NCI-H1092 (cell line): ENCODE data around the gene SAPCD2.
A peak's percentile ranks its signal among the peaks of the same experiment; 100 is the strongest.

ENCODE experiments used
- DNase-seq: peaks from one replicate; lab custom pipeline; 2025; lab: John Stamatoyannopoulos, UW

Gene SAPCD2

DNA sequence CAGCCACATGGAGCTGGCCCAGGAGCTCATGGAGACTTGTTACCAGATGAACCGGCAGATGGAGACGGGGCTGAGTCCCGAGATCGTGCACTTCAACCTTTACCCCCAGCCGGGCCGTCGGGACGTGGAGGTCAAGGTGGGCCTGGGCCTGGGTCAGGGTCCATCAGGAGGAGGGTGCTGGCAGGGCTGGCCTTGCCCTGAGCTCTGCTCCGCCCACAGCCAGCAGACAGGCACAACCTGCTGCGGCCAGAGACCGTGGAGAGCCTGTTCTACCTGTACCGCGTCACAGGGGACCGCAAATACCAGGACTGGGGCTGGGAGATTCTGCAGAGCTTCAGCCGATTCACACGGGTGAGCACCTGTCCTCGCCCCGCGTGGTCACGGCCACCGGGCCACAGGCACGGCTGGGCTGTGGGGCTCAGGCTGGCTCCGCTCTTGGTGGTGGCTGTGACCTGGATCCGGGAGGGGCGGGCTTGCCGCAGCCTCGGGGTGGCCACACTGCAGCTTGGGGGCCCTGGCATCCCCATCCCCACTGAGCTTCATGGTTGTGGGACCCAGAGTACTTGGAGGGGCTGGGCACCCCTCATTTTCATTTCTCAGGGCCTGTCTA lies 37.1 kb upstream of the SAPCD2 start:
- no peak for DNase-seq

DNA sequence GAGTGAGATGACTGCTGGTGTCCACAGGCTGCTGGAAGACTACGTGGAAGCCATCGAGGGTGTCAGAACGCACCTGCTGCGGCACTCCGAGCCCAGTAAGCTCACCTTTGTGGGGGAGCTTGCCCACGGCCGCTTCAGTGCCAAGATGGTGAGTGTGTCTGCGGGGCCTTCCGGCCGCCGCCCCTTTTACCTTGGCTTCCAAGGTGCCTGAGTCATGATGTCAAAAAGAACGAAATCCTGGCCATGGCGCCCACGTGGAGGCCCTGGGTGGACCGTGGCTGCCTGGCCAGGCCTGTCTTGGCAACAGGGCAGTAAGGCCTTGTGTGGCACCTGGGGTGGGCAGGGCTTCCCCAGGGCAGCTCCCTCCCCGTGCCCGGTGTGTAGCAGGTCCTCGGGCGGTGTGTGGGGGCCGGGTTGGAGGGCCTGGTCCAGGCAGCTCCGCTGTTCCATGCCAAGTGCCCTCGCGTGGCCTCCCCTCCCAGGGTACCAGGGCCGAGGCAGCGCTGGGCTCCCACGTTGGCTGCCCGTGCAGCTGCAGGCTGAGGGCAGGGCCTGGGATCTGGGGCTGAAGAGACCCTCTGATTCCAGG lies 36.4 kb upstream of the SAPCD2 start:
- no peak for DNase-seq

DNA sequence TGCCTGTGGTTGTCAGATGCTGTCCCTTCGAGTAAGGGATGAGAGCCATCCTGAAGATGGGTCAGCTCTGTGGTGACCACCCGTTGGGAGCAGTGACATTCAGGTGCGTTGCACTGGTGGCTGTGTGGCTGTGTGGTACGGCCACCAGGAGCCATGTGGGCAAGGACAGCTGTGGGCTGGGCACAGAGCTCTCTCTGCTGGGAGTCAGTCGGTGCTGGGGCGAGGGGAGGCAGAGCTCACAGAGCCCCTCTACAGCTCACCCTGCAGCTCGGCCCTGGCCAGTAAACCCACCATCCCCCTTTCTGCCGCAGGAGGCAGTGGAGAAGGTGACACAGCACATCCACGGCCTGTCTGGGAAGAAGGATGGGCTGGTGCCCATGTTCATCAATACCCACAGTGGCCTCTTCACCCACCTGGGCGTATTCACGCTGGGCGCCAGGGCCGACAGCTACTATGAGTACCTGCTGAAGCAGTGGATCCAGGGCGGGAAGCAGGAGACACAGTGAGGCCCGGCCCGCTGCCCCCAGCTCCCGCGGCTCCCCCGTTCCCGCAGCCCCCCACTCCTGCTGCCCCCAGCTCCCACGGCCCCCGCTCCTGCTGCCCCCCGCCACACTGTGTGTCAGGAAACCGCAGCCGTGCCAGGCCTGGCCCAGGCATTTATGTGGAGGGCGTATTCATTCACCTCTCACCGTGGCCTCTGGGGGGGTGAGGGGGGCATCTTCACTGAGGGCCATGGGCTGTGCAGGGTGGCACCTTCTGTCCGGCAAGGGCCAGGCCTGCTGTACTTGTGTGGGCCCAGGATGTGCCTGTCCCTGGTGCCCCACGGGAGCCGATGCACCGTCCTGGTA lies 35.7 kb upstream of the SAPCD2 start:
- no peak for DNase-seq

DNA sequence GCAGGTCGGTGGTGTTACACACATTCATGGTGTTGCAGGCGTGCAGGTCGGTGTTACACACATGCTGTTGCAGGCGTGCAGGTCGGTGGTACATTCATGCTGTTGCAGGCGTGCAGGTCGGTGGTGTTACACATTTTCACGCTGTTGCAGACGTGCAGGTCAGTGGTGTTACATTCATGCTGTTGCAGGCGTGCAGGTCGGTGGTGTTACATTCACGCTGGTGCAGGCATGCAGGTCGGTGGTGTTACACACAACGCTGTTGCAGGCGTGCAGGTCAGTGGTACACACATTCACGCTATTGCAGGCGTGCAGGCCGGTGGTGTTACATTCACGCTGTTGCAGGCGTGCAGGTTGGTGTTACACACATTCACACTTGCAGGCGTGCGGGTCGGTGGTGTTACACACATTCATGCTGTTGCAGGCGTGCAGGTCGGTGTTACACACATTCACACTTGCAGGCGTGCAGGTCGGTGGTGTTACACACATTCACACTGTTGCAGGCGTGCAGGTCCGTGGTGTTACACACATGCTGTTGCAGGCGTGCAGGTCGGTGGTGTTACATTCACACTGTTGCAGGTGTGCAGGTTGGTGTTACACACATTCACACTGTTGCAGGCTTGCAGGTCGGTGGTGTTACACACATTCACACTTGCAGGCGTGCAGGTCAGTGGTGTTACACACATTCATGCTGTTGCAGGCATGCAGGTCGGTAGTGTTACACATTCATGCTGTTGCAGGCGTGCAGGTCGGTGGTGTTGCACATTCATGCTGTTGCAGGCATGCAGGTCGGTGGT lies 33.0 kb upstream of the SAPCD2 start:
- no peak for DNase-seq

DNA sequence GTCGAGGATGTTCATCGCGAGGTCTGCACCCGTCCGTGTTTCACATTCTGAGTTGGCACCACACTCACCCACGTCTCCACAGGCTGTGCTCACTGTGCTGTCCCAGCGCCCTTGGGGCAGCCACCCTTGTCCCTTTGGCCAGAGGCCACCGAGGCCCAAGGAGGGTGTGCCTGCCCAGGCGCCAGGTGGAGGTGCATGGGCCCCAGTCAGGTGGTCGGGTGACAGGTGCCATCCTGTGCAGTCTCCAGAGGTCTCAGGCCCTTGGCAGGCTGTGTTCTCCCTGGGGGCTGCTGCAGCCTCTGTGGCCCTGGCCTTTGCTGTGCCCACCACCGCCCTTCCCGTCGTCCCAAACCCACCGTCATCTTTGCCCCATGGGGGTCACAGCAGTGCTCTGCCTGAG lies 28.9 kb upstream of the SAPCD2 start:
- DNase-seq: no peak

DNA sequence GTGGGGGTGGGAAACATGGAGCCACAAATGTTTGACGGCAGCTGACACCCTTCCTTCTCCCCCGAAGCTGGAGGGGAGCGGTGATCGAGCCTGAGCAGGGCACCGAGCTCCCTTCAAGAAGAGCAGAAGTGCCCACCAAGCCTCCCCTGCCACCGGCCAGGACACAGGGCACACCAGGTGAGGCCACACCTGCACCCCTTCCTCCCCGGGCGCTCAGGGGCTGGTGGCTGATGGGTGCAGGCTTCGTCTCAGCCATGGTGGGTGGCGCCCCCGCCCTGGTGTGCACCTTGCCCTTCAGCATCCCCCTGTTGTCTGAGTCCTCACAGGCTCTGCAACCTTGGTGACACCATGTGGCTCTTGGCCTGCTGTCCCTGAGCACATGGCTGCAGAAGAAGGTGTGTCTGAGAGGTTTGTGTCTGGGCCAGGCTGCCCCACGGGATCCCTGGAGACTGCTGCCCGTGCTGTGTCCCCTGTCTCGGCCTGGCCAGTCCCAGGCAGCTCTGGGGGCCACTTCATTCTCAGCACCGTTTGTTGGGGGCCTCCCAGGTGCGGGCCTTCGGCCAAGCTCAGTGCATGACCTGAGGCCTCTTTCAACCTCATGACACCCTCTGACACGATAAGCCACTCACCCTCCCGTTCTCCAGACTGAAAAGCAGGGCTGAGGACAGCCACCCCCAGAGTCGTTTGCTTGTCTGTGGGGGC lies 27.6 kb upstream of the SAPCD2 start:
- DNase-seq: no peak

DNA sequence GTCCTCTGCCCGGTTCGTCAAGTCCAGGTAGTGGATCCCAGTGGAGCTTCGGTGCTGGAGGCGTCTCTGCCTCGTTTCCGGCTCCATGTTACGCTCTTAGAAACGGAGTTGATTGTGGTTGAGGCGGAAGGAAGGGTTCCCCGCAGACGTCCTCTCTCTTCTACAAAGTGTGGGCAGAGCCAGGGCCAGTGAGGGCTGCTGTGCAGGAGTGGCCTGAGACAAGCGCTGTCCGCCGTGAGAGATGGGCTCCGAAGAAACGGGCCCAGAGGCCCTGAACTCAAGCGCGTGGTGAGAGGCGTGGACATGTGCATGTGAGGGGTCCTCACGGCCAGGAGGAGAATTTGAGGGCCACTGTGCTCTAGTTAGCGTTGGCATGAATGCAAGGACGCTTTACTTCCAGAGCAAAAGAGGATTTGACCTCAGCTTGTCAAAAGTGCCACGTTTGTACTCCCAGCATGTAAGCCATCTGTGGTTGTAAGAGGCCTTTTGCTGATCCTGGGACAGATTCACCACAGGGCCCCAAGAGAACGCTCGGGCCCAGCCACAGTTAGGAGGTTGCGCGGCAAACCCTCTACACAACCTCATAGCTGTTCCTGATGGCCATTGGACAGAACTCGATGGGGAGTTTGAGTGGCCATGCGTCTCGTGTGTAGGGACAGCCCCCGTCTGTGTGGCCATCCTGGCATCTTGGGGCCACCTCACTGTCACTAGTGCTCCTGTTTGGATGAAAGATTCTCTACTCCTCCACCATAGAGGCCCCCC lies 26.6 kb upstream of the SAPCD2 start:
- DNase-seq: no peak

DNA sequence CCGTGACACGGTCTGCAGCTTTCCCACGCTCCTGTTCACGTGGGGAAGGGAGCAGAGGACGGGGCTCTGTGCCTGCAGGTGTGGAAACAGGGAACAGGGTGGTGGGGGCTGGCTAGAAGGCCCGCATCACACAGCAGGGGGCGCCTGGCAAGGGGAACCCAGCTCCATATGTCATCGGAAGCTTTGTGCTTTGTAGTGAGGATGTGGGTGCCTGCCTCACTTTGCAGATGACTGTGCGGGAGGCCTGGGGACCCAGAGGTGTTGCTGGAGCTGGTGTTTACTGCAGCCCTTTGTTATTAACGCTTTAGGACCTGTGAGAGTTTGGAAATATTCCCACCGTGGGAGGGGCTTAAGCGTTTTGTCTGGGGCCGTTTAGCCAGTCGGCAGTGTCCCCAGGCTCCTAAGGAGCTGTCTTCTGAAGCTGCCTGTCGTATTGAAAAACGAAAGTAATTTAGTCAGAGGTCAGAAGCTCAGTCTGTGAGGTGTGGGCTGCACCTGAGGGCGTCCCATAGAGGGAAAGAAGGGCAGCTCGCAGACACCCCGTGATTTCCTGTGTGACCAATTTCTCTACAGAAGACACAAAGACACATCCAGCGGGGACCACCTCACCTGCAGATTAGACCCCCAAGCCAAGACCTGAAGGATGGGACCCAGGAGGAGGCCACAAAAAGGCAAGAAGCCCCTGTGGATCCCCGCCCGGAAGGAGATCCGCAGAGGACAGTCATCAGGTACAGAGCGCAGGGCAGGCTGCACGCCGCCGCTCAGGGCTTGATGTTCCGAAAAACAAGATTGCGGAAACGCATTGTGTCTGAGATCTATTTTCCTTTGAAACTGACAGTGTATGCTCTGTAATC lies 25.5 kb upstream of the SAPCD2 start:
- DNase-seq: no peak

DNA sequence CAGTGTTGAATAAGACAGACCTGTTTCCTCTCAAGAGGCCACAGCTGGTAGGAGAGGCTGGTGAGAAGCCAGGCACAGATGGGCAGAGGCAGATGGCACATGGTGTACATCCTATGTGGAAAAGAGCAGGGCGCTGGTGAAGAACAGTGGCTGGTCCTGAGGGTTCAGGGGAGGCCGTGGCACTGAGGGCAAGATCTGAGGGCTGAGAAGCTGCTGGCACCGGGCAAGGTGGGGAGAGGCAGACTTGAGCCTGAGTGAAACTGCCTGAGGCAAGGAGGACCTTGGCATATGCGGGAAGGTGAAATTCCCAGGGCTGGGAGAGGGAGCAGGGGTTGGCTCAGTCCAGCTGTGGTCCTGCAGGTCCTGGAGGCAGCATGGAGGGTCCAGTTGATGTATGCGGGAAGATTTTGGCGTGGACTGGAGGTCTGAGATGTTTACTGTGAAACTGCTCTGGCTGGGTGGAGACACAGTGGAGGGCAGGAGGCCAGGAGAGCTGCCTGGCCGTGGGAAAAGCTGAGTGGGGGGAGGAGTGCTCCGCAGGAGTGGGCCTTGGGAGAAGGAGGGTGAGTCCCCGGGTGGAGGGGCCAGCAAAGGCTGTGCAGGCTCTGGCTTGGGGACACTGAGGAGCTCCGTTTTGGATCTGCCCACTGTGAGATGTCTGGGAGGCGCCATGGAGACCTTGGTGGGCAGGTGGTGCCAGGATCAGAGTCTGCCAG lies 19.0 kb upstream of the SAPCD2 start:
- DNase-seq: no peak

DNA sequence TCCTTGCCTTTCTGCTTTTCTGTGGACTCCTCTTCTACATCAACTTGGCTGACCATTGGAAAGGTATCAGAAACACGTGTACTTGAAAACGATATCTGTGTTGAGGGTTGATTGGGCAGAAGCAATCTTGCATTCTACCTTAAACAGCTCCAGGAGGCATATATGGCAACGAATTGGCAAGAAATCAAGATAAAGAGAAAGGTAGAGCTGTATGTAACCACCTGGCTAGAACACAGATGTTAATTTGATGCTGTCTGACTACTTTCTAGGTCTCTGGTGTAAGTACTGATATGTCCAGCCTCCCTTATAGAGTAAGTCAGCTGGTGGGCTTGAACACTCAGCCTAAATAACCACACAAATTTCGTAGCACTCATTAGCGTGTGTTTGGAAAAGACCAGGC lies 17.8 kb upstream of the SAPCD2 start:
- DNase-seq: no peak

DNA sequence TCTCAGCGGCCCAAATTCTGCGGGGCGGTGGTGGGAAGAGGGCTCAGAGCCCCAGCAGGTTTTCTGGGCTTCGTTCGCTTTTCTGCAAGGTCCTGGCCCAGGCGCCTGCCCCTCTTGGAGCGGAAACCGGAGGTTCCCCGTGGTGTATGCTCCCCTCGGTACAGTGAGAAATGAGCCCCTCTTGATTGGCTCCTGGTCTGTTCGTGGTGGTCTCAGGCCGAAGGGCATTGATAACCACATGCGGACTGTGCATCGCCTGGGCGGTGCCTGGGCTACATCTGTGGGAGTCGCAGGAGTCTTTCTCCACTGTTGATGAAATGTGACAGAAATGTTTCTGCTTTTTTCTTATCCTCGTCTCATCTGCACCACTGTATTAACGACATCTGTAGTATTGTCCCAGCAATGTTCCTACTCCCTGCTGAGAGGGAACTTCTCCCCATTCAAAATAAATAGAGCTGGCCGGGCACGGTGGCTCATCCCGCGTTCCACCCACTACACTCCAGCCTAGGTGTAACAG lies 17.1 kb upstream of the SAPCD2 start:
- DNase-seq: no peak

DNA sequence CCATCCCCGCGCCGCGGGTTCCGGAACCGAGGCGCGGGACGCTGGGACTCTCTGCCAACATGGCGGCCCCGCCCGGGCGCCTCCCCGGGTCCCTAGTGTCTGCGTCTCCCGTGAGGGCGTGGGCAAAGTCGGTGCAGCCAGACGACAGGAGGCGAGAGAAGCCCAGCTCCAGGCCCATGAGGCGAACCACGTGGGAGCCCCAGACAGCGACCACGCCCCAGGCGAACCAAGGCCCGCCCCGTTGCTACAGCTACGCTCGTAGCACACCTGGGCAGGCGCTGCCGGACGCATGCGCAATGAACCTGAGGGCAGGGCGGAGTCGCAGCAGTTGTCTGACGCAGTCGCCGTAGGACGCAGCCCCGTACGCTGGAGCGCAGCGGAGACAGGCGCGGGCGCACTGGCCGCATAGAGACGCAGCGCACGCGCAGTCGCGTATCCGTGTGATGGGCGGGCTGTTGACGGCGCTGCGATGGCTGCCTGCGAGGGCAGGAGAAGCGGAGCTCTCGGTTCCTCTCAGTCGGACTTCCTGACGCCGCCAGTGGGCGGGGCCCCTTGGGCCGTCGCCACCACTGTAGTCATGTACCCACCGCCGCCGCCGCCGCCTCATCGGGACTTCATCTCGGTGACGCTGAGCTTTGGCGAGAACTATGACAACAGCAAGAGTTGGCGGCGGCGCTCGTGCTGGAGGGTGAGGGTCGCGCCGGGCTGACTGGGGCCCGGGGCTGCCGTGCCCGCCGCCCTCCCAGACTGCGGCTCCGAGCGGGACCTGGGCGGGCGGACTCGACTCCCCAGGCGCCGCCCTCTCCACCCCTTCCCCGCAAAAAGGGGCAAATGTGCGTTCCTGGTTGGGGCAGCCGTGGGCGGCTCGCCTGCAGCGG lies 16.4 kb upstream of the SAPCD2 start, which contains the start of gene MAN1B1:
Gene MAN1B1 (plus strand): TSS at position 455 of the 878 bp plus-strand sequence. CDS start 15 bp downstream, at position 470.
- peak; percentile 98 for DNase-seq

DNA sequence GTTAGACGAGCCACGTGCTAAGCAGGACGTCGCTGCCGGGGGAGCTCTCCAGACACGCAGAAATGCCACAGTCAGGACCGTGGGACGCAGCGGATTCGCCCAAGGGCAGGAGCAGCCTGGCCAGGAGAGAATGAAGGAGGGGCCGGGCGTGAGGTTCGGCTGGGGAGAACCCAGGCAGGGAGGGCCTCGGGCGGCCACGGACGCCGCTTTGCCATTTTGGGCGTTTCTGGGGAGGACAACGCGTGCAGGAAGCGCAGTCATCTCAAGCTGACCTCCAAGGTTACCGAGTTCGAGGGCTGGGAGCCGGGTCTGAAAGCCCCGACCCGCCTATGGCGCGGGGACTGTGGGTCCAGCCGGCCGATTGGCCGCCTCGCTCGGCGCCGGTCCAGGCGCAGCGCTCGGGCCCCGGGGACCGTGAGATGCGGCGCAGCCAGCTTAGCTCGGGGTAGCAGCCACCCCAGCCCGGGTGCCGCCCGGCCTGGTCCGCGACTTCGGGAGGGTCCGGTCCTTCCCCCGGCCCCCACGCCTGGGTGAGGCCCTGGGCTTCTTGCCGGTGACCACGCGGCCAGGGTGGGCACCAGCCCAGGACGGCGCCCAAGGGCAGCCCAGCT lies 15.7 kb upstream of the SAPCD2 start:
- no peak for DNase-seq

DNA sequence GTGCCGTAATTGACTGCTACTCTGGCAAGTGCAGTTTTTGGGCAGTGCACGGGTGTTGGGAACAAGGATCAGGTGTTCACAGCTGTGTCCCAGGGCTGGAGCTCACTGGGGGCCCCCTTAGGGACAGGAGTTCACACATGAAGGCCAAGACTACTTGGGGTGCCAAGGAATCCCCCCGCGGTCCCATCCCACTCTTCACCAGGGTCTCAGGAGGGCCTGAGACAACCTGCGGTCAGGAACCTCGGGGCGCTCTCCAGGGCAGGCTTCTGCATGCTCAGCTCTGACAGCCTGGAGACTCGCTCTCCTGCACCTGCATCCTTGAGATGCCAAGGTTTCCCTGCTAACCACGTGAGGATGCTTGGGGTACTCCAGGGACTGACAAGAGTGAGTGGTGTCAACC lies 14.2 kb upstream of the SAPCD2 start:
- no peak for DNase-seq

DNA sequence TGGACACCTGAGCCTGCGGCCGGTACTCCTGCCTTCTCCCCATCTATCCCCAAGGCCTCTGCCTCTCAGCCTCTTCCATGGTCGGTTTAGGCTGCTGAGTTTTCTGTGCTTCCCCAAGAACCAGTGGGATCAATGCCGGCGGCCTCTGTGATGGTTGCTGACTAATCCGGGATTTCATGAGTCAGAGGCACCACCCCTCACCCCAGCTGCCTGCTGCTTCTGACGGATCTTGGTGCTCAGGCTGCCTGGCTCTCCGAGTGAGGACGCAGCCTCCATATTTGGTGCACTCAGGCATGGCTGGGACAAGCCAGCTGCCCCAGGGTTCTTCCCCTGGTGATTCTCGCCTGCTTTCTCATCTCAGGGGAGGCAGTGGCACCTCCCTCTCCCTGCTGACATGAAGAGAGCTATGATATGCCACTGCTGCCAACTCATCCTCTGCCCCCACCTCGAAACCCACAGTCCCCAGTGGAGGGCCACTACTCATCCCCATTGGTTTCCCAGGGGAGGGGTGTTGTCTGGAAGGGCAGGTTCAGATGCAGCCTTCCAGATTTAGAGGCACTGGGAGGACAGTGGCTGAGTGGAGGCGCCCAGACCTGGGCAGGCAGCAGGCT lies 13.1 kb upstream of the SAPCD2 start:
- DNase-seq: no peak

DNA sequence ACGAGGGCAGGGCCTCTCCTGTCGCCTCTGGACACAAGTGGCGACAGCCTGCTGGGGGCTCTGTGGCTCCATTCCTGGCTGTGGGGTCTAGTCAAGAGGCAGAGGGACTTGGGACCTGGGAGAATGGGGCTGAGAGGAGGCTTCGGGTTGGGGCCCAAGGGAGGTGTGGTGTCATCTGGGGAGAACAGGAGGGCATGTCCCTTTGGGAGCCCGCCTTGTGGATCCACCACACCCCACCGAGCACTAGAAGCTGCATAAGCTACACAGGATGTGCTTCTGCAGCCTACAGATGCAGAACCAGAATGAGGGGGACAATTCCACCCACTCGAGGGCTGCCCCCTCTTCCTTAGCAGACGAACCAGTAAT lies 12.6 kb upstream of the SAPCD2 start:
- no peak for DNase-seq

DNA sequence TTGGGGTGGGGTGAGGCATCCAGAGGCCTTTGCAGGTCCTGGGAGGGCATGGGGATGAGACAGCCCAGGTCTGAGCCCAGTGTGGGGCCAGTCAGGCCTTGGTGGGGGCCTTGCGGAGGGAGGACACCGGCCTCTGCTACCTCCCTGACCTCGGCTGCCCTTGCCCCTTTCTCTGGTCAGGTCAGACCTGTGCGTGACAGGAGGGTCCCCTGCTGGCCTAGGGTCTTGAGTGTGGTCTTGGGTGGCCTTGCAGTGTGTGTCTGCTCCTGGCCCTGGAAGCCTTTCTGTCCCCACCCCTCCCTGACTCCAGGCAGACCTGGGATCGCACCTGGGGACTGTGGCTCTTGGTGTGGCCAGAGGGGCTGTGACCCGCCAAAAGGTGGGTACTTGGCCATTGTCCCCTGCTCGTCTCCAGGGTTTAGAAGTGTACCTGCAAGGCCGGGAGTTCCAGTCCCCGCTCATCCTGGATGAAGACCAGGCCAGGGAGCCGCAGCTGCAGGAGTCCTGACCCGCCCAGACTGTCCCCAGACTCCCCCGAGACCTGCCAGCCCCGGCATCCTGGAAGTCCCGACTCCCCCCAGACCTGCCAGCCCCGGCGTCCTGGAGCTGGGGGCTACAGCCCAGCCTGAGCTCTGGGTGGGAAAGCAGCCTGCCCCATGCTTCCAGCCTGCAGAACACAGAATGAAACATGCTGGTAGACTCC lies 12.0 kb upstream of the SAPCD2 start:
- no peak for DNase-seq
